ENCODE measurements around the gene INVS. TPM values are rescaled to one million over a fixed set of nuclear protein-coding genes. Genes with fewer than 3 reads are reported as not detected.

Gene INVS
- total and polyA plus RNA-seq, 2 of the 4 experiments (the other 2 are of a cell fraction): 9.2 to 33.5 TPM

- Histone ChIP-seq H2AK9ac (replicated peaks; ENCODE audit: low read depth, low read length, poor library complexity) (no peak overlapping the region), H3K27me3 (ENCODE audit: control insufficient read depth, insufficient read depth, low read length) (no peaks in the 10 kb centered on the region), H3K4me1 (ENCODE audit: control insufficient read depth, insufficient read depth, low read length) (no peaks in the 10 kb centered on the region), H3K56ac (ENCODE audit: extremely low read depth, insufficient read depth, low read length) (no peak overlapping the region), H4K8ac (ENCODE audit: low read depth in 2 of 2, low read length in 2 of 2) (no peak overlapping the region), H2BK15ac (ENCODE audit: low read depth, low read length) (no peak overlapping the region), H3K36me3 (ENCODE audit: control insufficient read depth, insufficient read depth, low read length) (peaks cover 46% of the 10 kb centered on the region), H3K79me1 (ENCODE audit: low read depth in 1 of 2, low read length in 2 of 2) (peaks cover 13 to 30% of the 10 kb centered on the region in 2 experiments), H3K4me2 (ENCODE audit: low read depth, low read length) (no peak overlapping the region), H4K5ac (ENCODE audit: low read depth, low read length) (no peak overlapping the region), H2BK120ac (ENCODE audit: low read depth, low read length) (no peak overlapping the region), H3K14ac (replicated peaks; ENCODE audit: low read depth, low read length) (no peak overlapping the region), H2BK20ac (ENCODE audit: low read depth, low read length) (no peak overlapping the region), H2AK5ac (ENCODE audit: low read depth, low read length) (no peak overlapping the region), H2AFZ (replicated peaks; ENCODE audit: low read length, poor library complexity) (no peak overlapping the region), H3K18ac (ENCODE audit: low read depth, low read length) (no peak overlapping the region), H3K27ac (ENCODE audit: insufficient read depth, low read length) (no peak overlapping the region), H3K9ac (ENCODE audit: low read depth, low read length) (no peak overlapping the region), H3K4me3 (ENCODE audit: insufficient read depth, low read depth, low read length) (no peak overlapping the region), H2BK5ac (ENCODE audit: low read depth, low read length, poor library complexity, severe bottlenecking) (no peak overlapping the region), H3K23ac (ENCODE audit: low read depth, low read length) (no peak overlapping the region), H4K91ac (ENCODE audit: insufficient read depth, low read depth, low read length) (no peak overlapping the region), H3K9me1 (ENCODE audit: insufficient read depth, low read length) (peaks cover 13% of the 10 kb centered on the region; the same call in 1 of the 2 replicates), H4K20me1 (ENCODE audit: insufficient read depth, low read length) (peaks cover 5% of the 10 kb centered on the region), H3K4ac (ENCODE audit: low read depth, low read length) (no peak overlapping the region), H3K9me3 (ENCODE audit: control insufficient read depth, insufficient read depth, low read length) (no peaks in the 10 kb centered on the region)
- TF ChIP-seq, protein P1, sequence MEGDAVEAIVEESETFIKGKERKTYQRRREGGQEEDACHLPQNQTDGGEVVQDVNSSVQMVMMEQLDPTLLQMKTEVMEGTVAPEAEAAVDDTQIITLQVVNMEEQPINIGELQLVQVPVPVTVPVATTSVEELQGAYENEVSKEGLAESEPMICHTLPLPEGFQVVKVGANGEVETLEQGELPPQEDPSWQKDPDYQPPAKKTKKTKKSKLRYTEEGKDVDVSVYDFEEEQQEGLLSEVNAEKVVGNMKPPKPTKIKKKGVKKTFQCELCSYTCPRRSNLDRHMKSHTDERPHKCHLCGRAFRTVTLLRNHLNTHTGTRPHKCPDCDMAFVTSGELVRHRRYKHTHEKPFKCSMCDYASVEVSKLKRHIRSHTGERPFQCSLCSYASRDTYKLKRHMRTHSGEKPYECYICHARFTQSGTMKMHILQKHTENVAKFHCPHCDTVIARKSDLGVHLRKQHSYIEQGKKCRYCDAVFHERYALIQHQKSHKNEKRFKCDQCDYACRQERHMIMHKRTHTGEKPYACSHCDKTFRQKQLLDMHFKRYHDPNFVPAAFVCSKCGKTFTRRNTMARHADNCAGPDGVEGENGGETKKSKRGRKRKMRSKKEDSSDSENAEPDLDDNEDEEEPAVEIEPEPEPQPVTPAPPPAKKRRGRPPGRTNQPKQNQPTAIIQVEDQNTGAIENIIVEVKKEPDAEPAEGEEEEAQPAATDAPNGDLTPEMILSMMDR (conservative IDR thresholded peaks at IDR 0.05; ENCODE audit: low read depth, low read length): no peak
- TF ChIP-seq POLR2A (IDR thresholded peaks at IDR 0.05; ENCODE audit: low read depth, low read length) (no peak), MXI1 (IDR thresholded peaks at IDR 0.05; ENCODE audit: borderline replicate concordance, low read depth, low read length) (no peak), RAD21 (IDR thresholded peaks at IDR 0.05; ENCODE audit: low read length) (no peak), FOS (IDR thresholded peaks at IDR 0.05; ENCODE audit: low read depth, low read length) (no peak)
- dilution Hi-C loops (cut with HindIII; ENCODE audit: low sequenced_read_pairs, unreplicated experiment): no loop called here
- intact Hi-C loops (cut with micrococcal nuclease): loop anchor here (10.0 kb wide), 1 partner anchor 170 kb away; no protein-coding TSS in a partner anchor
- ChIA-PET CTCF (interaction anchor here (0.7 kb wide), 1 partner anchor 1030 kb away, joined by 3 read pairs; no protein-coding TSS in a partner anchor), POLR2A (ENCODE audit: unreplicated experiment) (no interaction called here)
- ATAC-seq (ENCODE audit: low read depth) (no peak), DNase-seq (no peak)
- BruUV-seq (replicated peaks): no TSS peak
- in situ Hi-C loops (cut with MboI; ENCODE audit: low sequenced_read_pairs): no loop called here
- WGBS, 2 experiments (ENCODE audit: extremely low coverage in 2 of 2, insufficient read length in 1 of 2): no CpG with 5 or more reads among the region's 2 CpGs
Measured at GRCh38 chr9:100295240-100295639, 196.2 kb downstream of the INVS start.
